Gastrocnemius medialis (tissue), 4 donors: Measurements from ENCODE around the gene FREM3.

Source experiments
- CTCF ChIP-seq, 5 experiments: fragments of 450-650 bp in 3 of 5; fragments of 200-600 bp in 2 of 5; sonication (generic) in 2 of 5; IDR thresholded peaks in 4 of 5; conservative IDR thresholded peaks in 1 of 5; 1 replicate in 4 of 5; 2 replicates in 1 of 5; pipeline ENCODE4 v1.5.1; 2016 to 2019; ENCODE audit warnings: antibody characterized with exemption in 5 of 5, mild to moderate bottlenecking in 3 of 5, moderate library complexity in 3 of 5
- POLR2A ChIP-seq, 2 donors: fragments of 450-650 bp; IDR thresholded peaks; one replicate each; pipeline ENCODE4 v1.6.1; 2017; ENCODE audit warnings: antibody characterized with exemption in 2 of 2, mild to moderate bottlenecking in 2 of 2, moderate library complexity in 2 of 2

- no peak for TF ChIP-seq CTCF (IDR thresholded peaks at IDR 0.05 in 4 of 5, conservative IDR thresholded peaks at IDR 0.05 in 1 of 5)
- TF ChIP-seq POLR2A (IDR thresholded peaks at IDR 0.05): no peak
These were observed 6.6 kb downstream of the FREM3 start for GRCh38 chr4:143693856-143694255.
